Naive B cell (primary cell): ENCODE data around the gene DOK1. TPM values are rescaled to one million over a fixed set of nuclear protein-coding genes. Genes with fewer than 3 reads are reported as not detected.
A peak's percentile ranks its signal among the peaks of the same experiment; 100 is the strongest.
"Not testable (repeated sequence)": the region's sequence is repeated elsewhere in the genome, so short reads cannot be mapped to it uniquely, and the experiment has no call there.

Experiments
- ATAC-seq, 2 donors: fragments of 150-1000 bp; cut with Tn5 transposase; 2 replicates each; pipeline ENCODE4 v1.10.0; 2021; ENCODE audit warnings: low read depth in 2 of 2, mild to moderate bottlenecking in 2 of 2, moderate library complexity in 2 of 2
- DNase-seq: peaks from one replicate; pipeline ENCODE4 v3.0.0; 2022
- H3K27ac Mint-ChIP-seq, 6 donors: one replicate each; pipeline ENCODE4 v1.8.0; 2020 to 2022; ENCODE audit warnings: mild to moderate bottlenecking in 6 of 6, mixed read lengths in 6 of 6, moderate library complexity in 5 of 6, inconsistent platforms in 2 of 6
- H3K27me3 Mint-ChIP-seq, 3 donors: one replicate each; pipeline ENCODE4 v1.8.0; 2021 to 2022; ENCODE audit warnings: mixed read lengths in 3 of 3, mild to moderate bottlenecking in 1 of 3
- H3K36me3 Mint-ChIP-seq, 2 donors: one replicate each; pipeline ENCODE4 v1.8.0; 2020 to 2022; ENCODE audit warnings: mixed read lengths in 2 of 2, inconsistent platforms in 1 of 2, mild to moderate bottlenecking in 1 of 2
- H3K4me1 Mint-ChIP-seq, 3 donors: one replicate each; pipeline ENCODE4 v1.8.0; 2020 to 2022; ENCODE audit warnings: mixed read lengths in 3 of 3, inconsistent platforms in 1 of 3, mild to moderate bottlenecking in 1 of 3, moderate library complexity in 1 of 3
- H3K4me3 Mint-ChIP-seq, 8 donors: one replicate each; pipeline ENCODE4 v1.8.0; 2020 to 2022; ENCODE audit warnings: mild to moderate bottlenecking in 8 of 8, mixed read lengths in 8 of 8, moderate library complexity in 8 of 8, inconsistent platforms in 2 of 8
- H3K9me3 Mint-ChIP-seq, 7 donors: one replicate each; pipeline ENCODE4 v1.8.0; 2020 to 2022; ENCODE audit warnings: mixed read lengths in 7 of 7, mild to moderate bottlenecking in 5 of 7, inconsistent platforms in 2 of 7, moderate library complexity in 1 of 7
- polyA plus RNA-seq, 6 donors: library from polyadenylated mRNA; unstranded; fragments of 300-500 nt; fragmentation: Illumina TruSeq; gene quantifications; one replicate each; pipeline ENCODE4 v1.2.3, GENCODE V29; 2021; ENCODE audit warnings: low read depth in 6 of 6

Gene DOK1
- polyA plus RNA-seq, 6 donors from 2014 or later, result 21.2 to 44.1 (median 34.3) TPM

DNA sequence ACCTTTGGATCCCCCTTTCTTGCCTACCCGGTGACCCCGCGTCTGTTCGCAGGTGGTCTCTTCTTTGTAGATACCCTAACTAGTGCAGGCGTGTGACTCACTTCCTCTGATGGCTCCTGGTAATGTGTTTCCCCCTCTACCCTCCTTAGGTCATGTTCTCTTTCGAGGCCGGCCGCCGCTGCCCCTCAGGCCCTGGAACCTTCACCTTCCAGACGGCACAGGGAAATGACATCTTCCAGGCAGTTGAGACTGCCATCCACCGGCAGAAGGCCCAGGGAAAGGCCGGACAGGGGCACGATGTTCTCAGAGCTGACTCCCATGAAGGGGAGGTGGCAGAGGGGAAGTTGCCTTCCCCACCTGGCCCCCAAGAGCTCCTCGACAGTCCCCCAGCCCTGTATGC is 1.6 kb downstream of the DOK1 start:
- H3K4me3 Mint-ChIP-seq, result peak overlapping the region; percentile 72 to 97 (median 93)

DNA sequence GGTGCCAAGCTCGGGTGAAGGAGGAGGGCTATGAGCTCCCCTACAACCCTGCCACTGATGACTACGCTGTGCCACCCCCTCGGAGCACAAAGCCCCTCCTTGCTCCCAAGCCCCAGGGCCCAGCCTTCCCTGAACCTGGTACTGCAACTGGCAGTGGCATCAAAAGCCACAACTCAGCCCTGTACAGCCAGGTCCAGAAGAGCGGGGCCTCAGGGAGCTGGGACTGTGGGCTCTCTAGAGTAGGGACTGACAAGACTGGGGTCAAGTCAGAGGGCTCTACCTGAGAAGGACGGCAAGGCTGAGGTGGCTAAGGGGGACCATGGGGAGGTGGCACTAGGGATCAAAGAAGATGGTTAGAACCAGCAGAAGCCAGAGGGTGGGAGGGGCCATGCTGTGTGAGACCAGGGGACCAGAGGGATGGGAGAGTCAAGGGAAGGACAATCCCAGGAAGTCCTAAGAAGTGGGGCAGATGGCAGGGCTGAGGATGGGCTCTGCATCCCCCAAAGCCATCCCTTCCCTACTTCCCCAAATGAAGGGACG is 2.4 kb downstream of the DOK1 start:
- no peaks in the 10 kb centered on the region for H3K9me3 Mint-ChIP-seq
- ATAC-seq (no peak), DNase-seq (no peak)
- peak overlapping the region in 5 of 8 donors; percentile 87 to 97 (median 93) for H3K4me3 Mint-ChIP-seq
- H3K27ac Mint-ChIP-seq, result peak overlapping the region in 1 of 6 donors; percentile 69
- no peaks in the 10 kb centered on the region for H3K36me3 Mint-ChIP-seq
- peaks cover 29 to 40% (median 35%) of the 10 kb centered on the region in 3 donors for H3K4me1 Mint-ChIP-seq
- H3K27me3 Mint-ChIP-seq, result peaks cover 0 to 5% (median 0%) of the 10 kb centered on the region in 3 donors

More for the DNA sequence above, 1.6 kb downstream of the DOK1 start:
- DNase-seq, result no peak
- peaks cover 29 to 39% (median 35%) of the 10 kb centered on the region in 3 donors for H3K4me1 Mint-ChIP-seq
- peak overlapping the region in 4 of 6 donors; percentile 27 to 89 (median 84) for H3K27ac Mint-ChIP-seq
- H3K9me3 Mint-ChIP-seq, result no peaks in the 10 kb centered on the region
- no peaks in the 10 kb centered on the region for H3K36me3 Mint-ChIP-seq
- no peak for ATAC-seq
- H3K27me3 Mint-ChIP-seq, result peaks cover 0 to 7% (median 6%) of the 10 kb centered on the region in 3 donors

DNA sequence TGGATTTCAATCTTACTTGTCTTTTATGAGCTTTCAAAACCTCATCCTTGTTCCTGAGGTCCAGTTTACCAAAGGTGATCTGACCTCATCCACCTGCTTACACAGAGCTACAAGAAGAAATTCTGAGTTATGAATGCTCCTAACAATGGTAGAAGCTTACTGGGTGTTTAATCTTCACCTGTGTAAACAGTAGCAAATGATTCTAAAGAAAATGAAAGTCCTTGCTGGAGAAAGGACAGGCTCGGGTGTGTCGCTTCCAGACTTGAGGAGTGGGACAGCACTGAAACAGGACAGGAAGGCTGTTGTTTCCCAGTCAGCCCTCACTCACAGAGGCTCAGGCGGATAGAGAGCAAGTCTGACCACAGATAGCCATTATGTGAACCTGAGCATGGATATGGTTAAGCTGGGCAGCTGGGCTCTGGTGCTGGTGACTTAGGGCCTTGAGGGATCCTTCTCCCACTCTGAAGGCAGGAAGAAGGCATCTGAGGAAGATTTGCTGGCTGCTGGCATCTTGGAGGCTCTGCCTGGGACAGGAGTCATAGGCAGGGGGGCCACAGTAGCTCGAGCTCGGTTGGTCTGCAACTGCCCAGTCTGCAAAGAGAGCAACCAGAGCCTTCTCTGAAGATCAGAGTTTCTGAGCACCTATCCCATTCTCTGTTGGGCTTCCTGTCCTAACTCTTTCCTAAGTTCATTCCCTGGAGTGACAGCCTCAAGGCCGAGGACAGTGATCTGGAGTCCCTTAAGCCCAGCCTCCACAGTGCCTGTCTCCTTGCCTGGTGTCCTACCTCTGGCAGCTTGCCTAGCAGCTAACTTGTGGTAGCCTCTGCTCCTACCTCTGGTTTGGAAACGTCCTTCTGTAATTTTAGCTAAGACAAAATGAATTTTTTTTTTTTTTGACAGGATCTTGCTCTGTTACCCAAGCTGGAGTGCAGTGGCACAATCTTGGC is 4.0 kb downstream of the DOK1 start:
- ATAC-seq, result no peak
- H3K4me3 Mint-ChIP-seq, result peak overlapping the region in 1 of 8 donors; percentile 61
- H3K4me1 Mint-ChIP-seq, result peaks cover 22 to 37% (median 33%) of the 10 kb centered on the region in 3 donors
- H3K36me3 Mint-ChIP-seq, result no peaks in the 10 kb centered on the region
- H3K27me3 Mint-ChIP-seq, result peaks cover 0 to 10% (median 0%) of the 10 kb centered on the region in 3 donors
- no peak for DNase-seq
- H3K9me3 Mint-ChIP-seq, result no peaks in the 10 kb centered on the region
- H3K27ac Mint-ChIP-seq, result peak overlapping the region in 2 of 6 donors; percentile 49 to 81

DNA sequence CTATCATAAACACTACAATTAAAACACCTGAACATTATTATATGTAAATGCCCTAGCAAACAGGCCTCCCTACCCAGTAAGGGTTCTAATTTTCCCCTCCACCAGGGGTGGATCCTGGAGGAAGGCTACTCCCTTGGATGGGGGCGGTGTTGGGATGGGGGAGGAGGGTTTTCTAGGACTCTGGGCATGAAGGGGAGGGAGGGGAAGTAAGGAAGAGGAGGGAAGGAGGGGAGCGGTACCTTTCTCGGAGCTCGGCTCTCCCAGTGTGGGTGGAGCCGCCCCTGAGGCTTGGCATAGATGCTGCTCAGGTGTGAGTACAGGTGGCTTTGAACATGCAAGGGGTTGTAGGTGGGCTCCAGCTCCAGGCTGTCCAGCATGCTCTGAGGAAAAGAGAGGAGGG is 5.4 kb downstream of the DOK1 start:
- ATAC-seq (no peak), DNase-seq (no peak)
- Mint-ChIP-seq H3K27me3 (peaks cover 0 to 10% (median 0%) of the 10 kb centered on the region in 3 donors), H3K36me3 (no peaks in the 10 kb centered on the region), H3K4me1 (peaks cover 16 to 33% (median 28%) of the 10 kb centered on the region in 3 donors), H3K27ac (no peak overlapping the region), H3K9me3 (no peaks in the 10 kb centered on the region), H3K4me3 (no peak overlapping the region)

DNA sequence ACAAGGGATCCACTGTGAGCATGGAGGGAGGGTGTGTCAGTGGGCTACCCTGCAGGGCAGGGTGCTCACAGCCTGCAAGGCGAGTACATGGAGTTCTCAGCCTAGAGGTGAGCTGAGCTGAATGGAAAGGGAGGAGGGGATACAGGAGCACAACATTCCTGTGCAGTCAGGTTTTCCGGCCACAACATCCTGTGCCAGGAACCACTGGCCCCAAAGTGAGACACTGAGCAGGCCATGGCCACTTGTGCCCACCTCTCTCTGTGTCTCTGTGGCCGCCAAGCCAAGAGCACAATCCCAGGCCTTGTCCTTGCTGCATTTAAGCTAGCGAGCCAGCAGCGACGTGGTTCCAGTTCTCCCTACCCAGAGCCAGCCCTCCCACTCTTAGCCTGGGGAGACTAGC is 6.1 kb downstream of the DOK1 start:
- Mint-ChIP-seq H3K27ac (peak overlapping the region in 2 of 6 donors; percentile 12 to 91), H3K27me3 (peaks cover 0 to 10% (median 0%) of the 10 kb centered on the region in 3 donors), H3K36me3 (no peaks in the 10 kb centered on the region), H3K9me3 (no peaks in the 10 kb centered on the region), H3K4me3 (no peak overlapping the region), H3K4me1 (peaks cover 9 to 26% (median 21%) of the 10 kb centered on the region in 3 donors)
- DNase-seq, result no peak
- no peak for ATAC-seq

DNA sequence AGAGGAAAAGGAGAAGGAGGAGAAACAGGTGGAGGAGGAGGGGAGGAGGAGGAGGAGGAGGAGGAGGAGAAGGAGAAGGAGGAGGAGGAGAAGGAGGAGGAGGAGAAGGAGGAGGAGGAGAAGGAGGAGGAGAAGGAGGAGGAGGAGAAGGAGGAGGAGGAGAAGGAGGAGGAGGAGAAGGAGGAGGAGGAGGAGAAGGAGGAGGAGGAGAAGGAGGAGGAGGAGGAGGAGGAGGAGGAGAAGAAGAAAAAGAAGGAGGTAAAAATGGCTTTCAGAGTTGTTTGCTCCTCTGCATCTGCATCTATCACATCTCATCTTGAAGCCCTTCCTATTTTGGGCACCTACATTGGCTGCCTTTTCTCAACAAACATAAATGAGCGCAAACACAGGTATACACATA is 6.5 kb downstream of the DOK1 start:
- Mint-ChIP-seq H3K4me1 (peaks cover 8 to 22% (median 16%) of the 10 kb centered on the region in 3 donors), H3K27me3 (peaks cover 0 to 10% (median 0%) of the 10 kb centered on the region in 3 donors)
- not testable (repeated sequence) for H3K9me3 Mint-ChIP-seq, H3K27ac Mint-ChIP-seq, H3K4me3 Mint-ChIP-seq, DNase-seq, H3K36me3 Mint-ChIP-seq, ATAC-seq

DNA sequence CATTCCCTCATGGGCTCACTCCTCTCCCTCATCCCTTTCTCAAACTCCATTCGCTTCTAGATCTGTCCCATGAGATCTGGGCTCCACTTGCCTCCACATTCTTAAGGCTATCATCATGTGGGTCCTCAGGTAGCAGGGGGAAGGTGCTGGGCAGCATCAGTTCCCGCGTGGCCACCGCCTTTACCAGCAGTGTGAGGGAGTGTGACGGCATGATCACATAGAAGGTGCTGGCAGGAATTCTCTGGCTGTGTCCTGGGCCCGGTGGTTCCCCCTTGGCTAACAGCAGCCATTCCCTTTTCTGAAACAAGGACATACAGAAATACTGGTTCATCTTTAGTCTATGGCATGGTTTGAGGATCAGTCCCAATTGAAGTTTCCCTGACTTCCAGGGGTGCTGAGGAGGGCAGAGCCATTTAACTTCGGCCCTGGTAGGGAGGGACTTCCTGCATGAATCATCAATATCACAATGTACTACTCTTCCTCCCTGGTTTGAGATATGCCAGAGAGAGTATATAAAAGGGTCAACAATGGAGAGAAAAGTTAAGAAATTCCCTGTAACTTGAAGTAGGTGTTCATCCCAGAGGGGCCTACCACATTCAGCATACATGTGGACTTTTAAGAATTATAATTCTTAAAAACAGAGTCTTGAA is 7.7 kb downstream of the DOK1 start:
- Mint-ChIP-seq H3K4me1 (peaks cover 0 to 10% (median 4%) of the 10 kb centered on the region in 3 donors), H3K36me3 (no peaks in the 10 kb centered on the region), H3K4me3 (peak overlapping the region in 1 of 8 donors; percentile 35), H3K9me3 (no peaks in the 10 kb centered on the region), H3K27ac (peak overlapping the region in 3 of 6 donors; percentile 13 to 82 (median 23)), H3K27me3 (peaks cover 0 to 10% (median 0%) of the 10 kb centered on the region in 3 donors)
- no peak for DNase-seq
- no peak for ATAC-seq

DNA sequence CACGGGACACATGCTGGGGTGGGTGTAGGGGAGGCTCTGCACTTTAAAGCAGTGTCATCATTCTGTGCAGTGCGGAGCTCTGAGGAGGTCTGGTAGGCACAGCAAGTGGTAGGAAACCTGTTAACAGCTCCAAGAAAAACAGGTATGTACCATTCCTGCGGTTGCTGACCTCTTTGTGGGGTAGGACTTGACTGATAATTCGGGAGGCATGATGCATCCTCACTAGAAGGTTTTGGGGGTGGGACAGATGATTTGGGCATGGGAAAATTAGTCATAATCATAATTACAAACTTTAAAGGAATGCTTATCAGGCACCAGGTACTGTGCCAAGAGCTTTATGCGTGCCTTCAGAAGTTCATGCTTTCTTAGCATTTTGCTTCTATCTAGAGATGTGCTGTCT is 9.7 kb downstream of the DOK1 start:
- Mint-ChIP-seq H3K4me1 (peaks cover 0 to 9% (median 8%) of the 10 kb centered on the region in 3 donors), H3K27me3 (peaks cover 0 to 10% (median 0%) of the 10 kb centered on the region in 3 donors), H3K9me3 (no peaks in the 10 kb centered on the region), H3K36me3 (no peaks in the 10 kb centered on the region), H3K4me3 (peak overlapping the region in 1 of 8 donors; percentile 6), H3K27ac (no peak overlapping the region)
- ATAC-seq, result no peak
- no peak for DNase-seq

DNA sequence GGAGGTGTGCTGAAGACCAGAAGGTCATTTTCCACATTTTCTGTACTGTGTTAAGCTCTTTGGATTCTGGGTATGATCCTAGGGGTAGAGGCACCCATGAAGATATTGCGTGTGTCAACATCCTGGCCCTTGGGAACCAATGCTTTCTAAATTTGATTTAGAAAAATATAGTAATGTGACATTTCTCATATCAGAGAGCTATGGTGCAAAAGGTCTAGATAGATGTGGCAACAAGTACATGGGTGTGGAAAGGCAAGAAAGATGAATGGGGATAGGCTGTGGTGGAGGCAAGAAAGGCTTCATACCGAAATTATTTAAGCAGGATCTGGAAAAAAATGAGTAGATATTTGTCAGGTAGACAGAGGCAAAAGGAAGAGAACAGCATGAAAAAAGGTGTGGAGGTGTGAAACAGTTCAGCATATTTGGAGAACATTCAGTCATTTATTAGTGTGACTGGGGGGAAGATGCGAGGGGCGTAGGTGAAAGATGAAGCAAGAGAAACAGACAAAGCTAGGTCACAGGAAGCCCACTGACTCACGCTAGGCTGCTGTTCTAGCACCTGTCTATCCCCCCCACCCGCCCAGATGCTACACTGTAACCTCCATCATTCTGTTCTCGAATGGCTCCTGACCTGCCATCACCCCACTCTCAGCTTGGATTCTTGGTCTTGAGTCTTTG is 11.7 kb downstream of the DOK1 start:
- DNase-seq (no peak), ATAC-seq (no peak)
- Mint-ChIP-seq H3K36me3 (no peaks in the 10 kb centered on the region), H3K27ac (peak overlapping the region in 1 of 6 donors; percentile 25), H3K9me3 (no peaks in the 10 kb centered on the region), H3K27me3 (peaks cover 0 to 10% (median 0%) of the 10 kb centered on the region in 3 donors), H3K4me3 (no peak overlapping the region), H3K4me1 (peaks cover 6 to 10% (median 8%) of the 10 kb centered on the region in 3 donors)

DNA sequence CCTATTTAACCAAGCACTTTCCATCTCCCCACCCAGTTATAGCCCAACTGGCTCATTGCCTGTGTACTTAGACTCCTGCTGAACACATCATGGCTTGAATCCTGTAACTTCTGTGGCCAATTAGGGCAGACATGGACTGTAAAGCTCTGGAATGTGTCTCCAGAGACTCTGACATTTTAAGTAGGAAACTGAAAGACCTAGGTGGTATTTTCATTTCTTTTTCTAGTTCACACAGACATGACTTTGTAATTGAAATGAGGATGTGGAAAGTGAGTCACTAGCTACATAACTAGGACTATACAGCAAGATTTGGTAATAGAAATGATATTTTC is 12.2 kb downstream of the DOK1 start:
- DNase-seq (no peak), ATAC-seq (no peak)
- Mint-ChIP-seq H3K9me3 (no peaks in the 10 kb centered on the region), H3K27ac (no peak overlapping the region), H3K36me3 (no peaks in the 10 kb centered on the region), H3K4me1 (peaks cover 6 to 10% (median 8%) of the 10 kb centered on the region in 3 donors), H3K4me3 (no peak overlapping the region), H3K27me3 (peaks cover 0 to 7% (median 0%) of the 10 kb centered on the region in 3 donors)

DNA sequence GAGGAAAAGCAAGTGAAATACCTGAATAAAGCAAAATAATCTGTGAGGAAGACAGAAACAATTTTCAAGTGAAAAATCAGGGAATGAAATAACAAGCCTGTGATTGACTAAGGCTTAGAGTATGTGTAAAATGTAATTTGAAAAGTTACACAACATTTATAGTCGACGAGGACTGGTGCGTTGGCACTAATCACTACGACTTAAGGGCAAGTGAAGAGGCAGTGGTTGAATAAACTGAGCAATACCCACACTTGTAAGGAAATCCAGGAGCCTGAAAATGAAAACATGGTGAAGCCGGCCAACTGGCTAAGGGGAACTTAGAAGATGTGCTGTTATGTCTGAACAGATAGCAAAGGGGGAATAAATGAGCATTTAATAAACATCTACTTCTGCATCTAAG is 13.4 kb downstream of the DOK1 start:
- Mint-ChIP-seq H3K36me3 (no peaks in the 10 kb centered on the region), H3K9me3 (no peaks in the 10 kb centered on the region), H3K4me3 (no peak overlapping the region), H3K4me1 (peaks cover 6 to 8% (median 7%) of the 10 kb centered on the region in 3 donors), H3K27ac (no peak overlapping the region), H3K27me3 (no peaks in the 10 kb centered on the region)
- ATAC-seq (no peak), DNase-seq (no peak)

DNA sequence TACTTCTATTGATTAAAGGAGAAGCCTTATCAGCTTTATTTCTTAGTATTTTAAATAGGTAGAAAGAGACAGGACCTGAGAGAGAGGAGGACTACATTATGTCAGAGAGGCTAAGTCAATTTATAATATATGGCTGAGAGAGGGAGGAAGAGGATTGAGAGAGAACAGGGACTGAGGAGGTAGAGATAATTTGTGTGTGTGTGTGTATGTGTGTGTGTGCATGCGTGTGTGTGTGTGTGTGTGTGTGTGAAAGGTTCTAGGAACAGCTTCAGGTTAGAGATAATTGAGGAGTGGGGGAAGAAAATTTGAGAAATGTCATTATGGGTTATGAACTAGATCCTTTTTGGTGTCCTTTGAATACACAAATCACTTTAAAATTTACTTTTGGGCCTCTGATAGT is 15.2 kb downstream of the DOK1 start:
- H3K27ac Mint-ChIP-seq, result no peak overlapping the region
- peak overlapping the region in 1 of 8 donors; percentile 49 for H3K4me3 Mint-ChIP-seq
- no peaks in the 10 kb centered on the region for H3K27me3 Mint-ChIP-seq
- H3K9me3 Mint-ChIP-seq, result peaks cover 0 to 1% (median 0%) of the 10 kb centered on the region in 7 donors
- peaks cover 18 to 21% (median 21%) of the 10 kb centered on the region in 3 donors for H3K4me1 Mint-ChIP-seq
- DNase-seq (no peak), ATAC-seq (no peak)
- no peaks in the 10 kb centered on the region for H3K36me3 Mint-ChIP-seq

DNA sequence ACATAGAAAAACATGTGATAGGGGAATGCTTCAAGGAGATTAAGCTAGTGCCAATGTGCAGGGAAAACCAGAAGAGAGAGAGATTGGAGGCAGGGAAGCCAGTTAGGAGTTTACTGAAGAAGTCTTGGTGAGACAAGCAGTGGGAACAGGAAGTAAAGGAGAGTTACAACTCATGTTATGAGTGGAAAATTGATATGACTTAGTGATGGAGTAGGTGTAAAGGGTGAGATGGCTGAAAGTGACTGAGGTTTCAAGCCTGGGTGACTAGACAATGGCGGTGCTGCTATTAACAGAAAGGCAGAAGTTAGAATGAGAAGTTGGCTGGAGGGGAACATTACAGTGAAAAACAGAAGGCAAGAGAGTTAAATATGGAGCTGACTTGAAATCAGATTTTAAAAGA is 16.5 kb downstream of the DOK1 start:
- ATAC-seq (peak; percentile 90), DNase-seq (peak; percentile 50)
- Mint-ChIP-seq H3K27ac (no peak overlapping the region), H3K4me3 (no peak overlapping the region), H3K9me3 (peaks cover 0 to 2% (median 0%) of the 10 kb centered on the region in 7 donors), H3K27me3 (no peaks in the 10 kb centered on the region), H3K4me1 (peaks cover 19 to 29% (median 23%) of the 10 kb centered on the region in 3 donors), H3K36me3 (no peaks in the 10 kb centered on the region)
